Tibial artery (tissue), 4 donors: ENCODE results near the gene DLEC1.
"Not testable (repeated sequence)": the region's sequence is repeated elsewhere in the genome, so short reads cannot be mapped to it uniquely, and the experiment has no call there.

Experiments used
- DNase-seq, 2 donors: peaks; one replicate each; pipeline ENCODE4 v3.0.0-alpha.2; 2019
- H3K27ac ChIP-seq, 2 donors: fragments of 200-600 bp; sonication (generic) in 1 of 2; 1 replicate in 1 of 2; 2 replicates in 1 of 2; pipeline ENCODE4 v1.5.1; 2018 to 2019; ENCODE audit warnings: mild to moderate bottlenecking in 1 of 2
- H3K27me3 ChIP-seq, 2 donors: fragments of 200-600 bp; sonication (generic) in 1 of 2; one replicate each; pipeline versions ENCODE4 v1.5.1 to v1.6.0; 2016 to 2019
- H3K36me3 ChIP-seq, 3 donors: fragments of 200-600 bp; sonication (generic) in 2 of 3; one replicate each; pipeline ENCODE4 v1.5.1; 2016 to 2019; ENCODE audit warnings: mild to moderate bottlenecking in 2 of 3
- H3K4me1 ChIP-seq, 4 donors: fragments of 200-600 bp; sonication (generic) in 2 of 4; 1 replicate in 3 of 4; 2 replicates in 1 of 4; pipeline ENCODE4 v1.5.1; 2016 to 2019
- H3K4me3 ChIP-seq, 2 donors: fragments of 200-600 bp; sonication (generic) in 1 of 2; 1 replicate in 1 of 2; 2 replicates in 1 of 2; pipeline ENCODE4 v1.5.1; 2018 to 2019; ENCODE audit warnings: mild to moderate bottlenecking in 2 of 2
- H3K9me3 ChIP-seq, 3 donors: fragments of 200-600 bp; sonication (generic) in 1 of 3; one replicate each; pipeline ENCODE4 v1.5.1; 2016 to 2019
- CTCF ChIP-seq, 2 experiments: fragments of 200-600 bp in 1 of 2; fragments of 450-650 bp in 1 of 2; IDR thresholded peaks; one replicate each; pipeline ENCODE4 v1.5.1; 2017 to 2019; ENCODE audit warnings: antibody characterized with exemption in 2 of 2, mild to moderate bottlenecking in 1 of 2, moderate library complexity in 1 of 2
- intact Hi-C: fragments of 100-400 bp; cut with DNase I; formaldehyde crosslinking; loops from one replicate; pipeline ENCODE4 v1.15.0; 2023; ENCODE audit warnings: low total_unique reads

DLEC1 gene

GRCh38 chr3:38154625-38155255 is 115.7 kb downstream of the DLEC1 start:
- no peak for DNase-seq
- H3K27ac ChIP-seq: no peak overlapping the region
- no peak for TF ChIP-seq CTCF (IDR thresholded peaks at IDR 0.05)

GRCh38 chr3:38155825-38156224 is 116.8 kb downstream of the DLEC1 start:
- no peak for DNase-seq
- H3K9me3 ChIP-seq: no peaks in the 10 kb centered on the region
- no peak overlapping the region for H3K4me3 ChIP-seq
- no peaks in the 10 kb centered on the region for H3K27me3 ChIP-seq
- TF ChIP-seq CTCF (IDR thresholded peaks at IDR 0.05): no peak
- no peaks in the 10 kb centered on the region for H3K4me1 ChIP-seq
- intact Hi-C loops: no loop called here
- H3K27ac ChIP-seq: no peak overlapping the region
- no peaks in the 10 kb centered on the region for H3K36me3 ChIP-seq

More at GRCh38 chr3:38154625-38155255, 115.7 kb downstream of the DLEC1 start:
- Histone ChIP-seq H3K27me3 (no peaks in the 10 kb centered on the region), H3K9me3 (no peaks in the 10 kb centered on the region), H3K4me3 (no peak overlapping the region), H3K36me3 (no peaks in the 10 kb centered on the region), H3K4me1 (no peaks in the 10 kb centered on the region)
- intact Hi-C loops: no loop called here

- no peak for TF ChIP-seq CTCF (IDR thresholded peaks at IDR 0.05)
- Histone ChIP-seq H3K4me1 (no peaks in the 10 kb centered on the region), H3K27me3 (no peaks in the 10 kb centered on the region), H3K36me3 (no peaks in the 10 kb centered on the region), H3K4me3 (no peak overlapping the region), H3K27ac (no peak overlapping the region), H3K9me3 (no peaks in the 10 kb centered on the region)
- intact Hi-C loops: no loop called here
- DNase-seq: no peak
Observed at GRCh38 chr3:38157117-38157516, 118.1 kb downstream of the DLEC1 start.

- Histone ChIP-seq H3K4me3 (no peak overlapping the region), H3K27ac (no peak overlapping the region), H3K36me3 (no peaks in the 10 kb centered on the region), H3K27me3 (no peaks in the 10 kb centered on the region), H3K9me3 (no peaks in the 10 kb centered on the region), H3K4me1 (no peaks in the 10 kb centered on the region)
- intact Hi-C loops: no loop called here
- no peak for TF ChIP-seq CTCF (IDR thresholded peaks at IDR 0.05)
- DNase-seq: no peak
Observed at GRCh38 chr3:38157595-38157994, 118.6 kb downstream of the DLEC1 start.

GRCh38 chr3:38158472-38158871 is 119.5 kb downstream of the DLEC1 start:
- intact Hi-C loops: no loop called here
- Histone ChIP-seq H3K9me3 (no peaks in the 10 kb centered on the region), H3K27me3 (no peaks in the 10 kb centered on the region), H3K4me1 (no peaks in the 10 kb centered on the region), H3K27ac (no peak overlapping the region), H3K36me3 (no peaks in the 10 kb centered on the region), H3K4me3 (no peak overlapping the region)
- DNase-seq: no peak
- no peak for TF ChIP-seq CTCF (IDR thresholded peaks at IDR 0.05)

GRCh38 chr3:38160704-38161103 is 121.7 kb downstream of the DLEC1 start:
- DNase-seq, H3K4me3 ChIP-seq, H3K9me3 ChIP-seq, H3K27ac ChIP-seq, H3K36me3 ChIP-seq, H3K27me3 ChIP-seq, H3K4me1 ChIP-seq: not testable (repeated sequence)
- intact Hi-C loops: loop anchor here (10.0 kb wide), 3 partner anchors 126 to 306 kb away; partner anchors contain the start of gene DLEC1
